Measurements from ENCODE around the gene SPEF1.

The SPEF1 gene

GRCh38 chr20:3804254-3804751, 23.1 kb upstream of the SPEF1 start:
- no peak overlapping the region for H3K4me3 ChIP-seq
- intact Hi-C loops (cut with DNase I; ENCODE audit: low total_unique reads): no loop called here
- H3K27me3 ChIP-seq: no peaks in the 10 kb centered on the region
- no peak for TF ChIP-seq CTCF (IDR thresholded peaks at IDR 0.05)
- peaks cover 41 to 63% (median 55%) of the 10 kb centered on the region in 3 donors for H3K36me3 ChIP-seq
- no peaks in the 10 kb centered on the region for H3K9me3 ChIP-seq
- no peak for DNase-seq
- H3K4me1 ChIP-seq: peaks cover 0 to 44% (median 31%) of the 10 kb centered on the region in 4 donors
- peak overlapping the region; percentile 93 to 96 for H3K27ac ChIP-seq

GRCh38 chr20:3803854-3804253, 22.6 kb upstream of the SPEF1 start:
- Histone ChIP-seq H3K27me3 (no peaks in the 10 kb centered on the region), H3K27ac (peak overlapping the region in 1 of 2 donors; percentile 93), H3K36me3 (peaks cover 44 to 66% (median 59%) of the 10 kb centered on the region in 3 donors), H3K9me3 (no peaks in the 10 kb centered on the region), H3K4me1 (peaks cover 0 to 42% (median 32%) of the 10 kb centered on the region in 4 donors), H3K4me3 (no peak overlapping the region)
- TF ChIP-seq CTCF (IDR thresholded peaks at IDR 0.05): no peak
- DNase-seq: no peak
- intact Hi-C loops (cut with DNase I; ENCODE audit: low total_unique reads): no loop called here

- no peak for DNase-seq
- no peak for TF ChIP-seq CTCF (IDR thresholded peaks at IDR 0.05)
- Histone ChIP-seq H3K4me3 (no peak overlapping the region), H3K4me1 (peaks cover 0 to 40% (median 28%) of the 10 kb centered on the region in 4 donors), H3K9me3 (no peaks in the 10 kb centered on the region), H3K27me3 (no peaks in the 10 kb centered on the region), H3K27ac (no peak overlapping the region), H3K36me3 (peaks cover 49 to 72% (median 62%) of the 10 kb centered on the region in 3 donors)
- intact Hi-C loops (cut with DNase I; ENCODE audit: low total_unique reads): no loop called here
Measured at GRCh38 chr20:3803289-3803688, 22.0 kb upstream of the SPEF1 start.

- Histone ChIP-seq H3K9me3 (no peaks in the 10 kb centered on the region), H3K27me3 (no peaks in the 10 kb centered on the region), H3K4me3 (no peak overlapping the region), H3K27ac (no peak overlapping the region), H3K36me3 (peaks cover 50 to 76% (median 62%) of the 10 kb centered on the region in 3 donors), H3K4me1 (peaks cover 0 to 40% (median 24%) of the 10 kb centered on the region in 4 donors)
- intact Hi-C loops (cut with DNase I; ENCODE audit: low total_unique reads): no loop called here
- no peak for TF ChIP-seq CTCF (IDR thresholded peaks at IDR 0.05)
- no peak for DNase-seq
Measured at GRCh38 chr20:3802524-3803239, 21.4 kb upstream of the SPEF1 start.

GRCh38 chr20:3801846-3802245, 20.6 kb upstream of the SPEF1 start:
- Histone ChIP-seq H3K4me3 (no peak overlapping the region), H3K36me3 (peaks cover 50 to 79% (median 62%) of the 10 kb centered on the region in 3 donors), H3K9me3 (no peaks in the 10 kb centered on the region), H3K27me3 (no peaks in the 10 kb centered on the region), H3K4me1 (peaks cover 0 to 40% (median 24%) of the 10 kb centered on the region in 4 donors), H3K27ac (no peak overlapping the region)
- no peak for TF ChIP-seq CTCF (IDR thresholded peaks at IDR 0.05)
- intact Hi-C loops (cut with DNase I; ENCODE audit: low total_unique reads): no loop called here
- no peak for DNase-seq

Data from tibial artery (tissue), 4 donors.